ENCODE measurements around the gene LIN52. TPM values are rescaled to one million over a fixed set of nuclear protein-coding genes. Genes with fewer than 3 reads are reported as not detected.

The LIN52 gene
- total RNA-seq: 10 to 100 TPM; 16.1 to 20.8 TPM
- 10 to 100 TPM; 19.1 to 20.2 TPM for polyA plus RNA-seq (ENCODE audit: insufficient read length in 2 of 2)
- long read RNA-seq, donor 1, transcript LIN52-205 (6 exons, 2,776 nt): major isoform, 5 of 27 reads
- long read RNA-seq, donor 1, partial matches to known transcripts: 9 of 27 reads
- long read RNA-seq, donor 1, other reads (novel, unspliced or antisense): 13 of 27 reads
- long read RNA-seq, donor 2, partial matches to known transcripts: 0 of 3 reads
- long read RNA-seq, donor 2, other reads (novel, unspliced or antisense): 0 of 3 reads
- long read RNA-seq, donor 3, partial matches to known transcripts: 0 of 2 reads
- long read RNA-seq, donor 3, other reads (novel, unspliced or antisense): 0 of 2 reads
- long read RNA-seq, donor 4, partial matches to known transcripts: 0 of 3 reads
- long read RNA-seq, donor 4, other reads (novel, unspliced or antisense): 0 of 3 reads

DNA sequence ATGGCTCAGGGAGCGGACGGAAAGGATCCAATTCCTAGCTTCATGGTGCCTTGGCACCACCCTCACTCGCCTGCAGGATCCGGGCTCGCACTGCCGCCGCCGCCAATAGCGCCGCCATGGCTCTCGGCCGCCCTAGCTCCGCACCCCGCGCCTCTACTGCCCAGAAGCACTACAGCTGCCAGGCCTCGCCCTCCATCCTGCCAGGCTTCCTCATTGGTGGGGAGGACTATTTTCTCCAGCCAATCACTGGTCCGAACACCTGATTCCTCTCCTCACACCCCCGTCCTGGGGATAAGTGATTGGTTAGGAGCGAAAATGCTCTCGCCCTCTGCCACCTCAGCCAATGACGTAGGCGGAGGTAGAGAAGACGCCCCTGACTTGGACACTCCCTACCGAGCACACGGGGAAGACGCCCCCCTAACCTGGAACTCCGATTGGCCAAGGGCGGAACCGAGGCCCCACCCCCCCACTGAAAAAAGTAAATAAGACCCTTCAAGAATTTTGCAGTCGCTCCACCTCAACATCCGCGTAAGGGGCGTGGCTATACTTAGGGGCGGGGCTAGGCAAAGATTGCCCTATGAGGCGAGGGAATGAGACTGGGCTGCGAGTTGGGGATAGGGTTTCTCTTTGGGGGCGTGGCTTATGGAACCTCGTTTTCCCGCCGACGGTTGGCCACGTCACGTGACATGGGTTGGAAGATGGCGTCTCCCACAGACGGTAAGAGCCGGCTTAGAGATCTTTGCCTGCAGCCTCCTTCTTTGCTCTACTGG lies at the start of gene LIN52, which contains the start of gene ALDH6A1:
Gene LIN52, plus strand, starts transcription at position 680 of the 770 bp plus-strand sequence. Its CDS starts 19 bp downstream, at position 699.
Gene ALDH6A1, minus strand, starts transcription at position 177 of the 770 bp plus-strand sequence. Its CDS starts 59 bp downstream, at position 118.
- peak within 1 kb of the TSS; percentile 94 for H3K27ac ChIP-seq (ENCODE audit: low read depth, low read length)
- peaks cover 12% of the 10 kb centered on the region for H3K4me1 ChIP-seq (ENCODE audit: control insufficient read depth, insufficient read depth, low read length)
- no peaks in the 10 kb centered on the region for H3K27me3 ChIP-seq (ENCODE audit: control insufficient read depth, insufficient read depth, low read length)
- WGBS (ENCODE audit: insufficient coverage): under 1% methylated on average over 36 of the region's 46 CpGs
- DNase-seq (ENCODE audit: low read depth in 4 of 6, low spot score in 6 of 6): peak; percentile 99 to 100 (median 100)
- no peaks in the 10 kb centered on the region for H3K9me3 ChIP-seq (ENCODE audit: control insufficient read depth, insufficient read depth, low read length)
- no peaks in the 10 kb centered on the region for H3K36me3 ChIP-seq (ENCODE audit: control insufficient read depth, insufficient read depth, low read length)
- H3K4me3 ChIP-seq (ENCODE audit: low read depth, low read length): peak within 1 kb of the TSS; percentile 98

DNA sequence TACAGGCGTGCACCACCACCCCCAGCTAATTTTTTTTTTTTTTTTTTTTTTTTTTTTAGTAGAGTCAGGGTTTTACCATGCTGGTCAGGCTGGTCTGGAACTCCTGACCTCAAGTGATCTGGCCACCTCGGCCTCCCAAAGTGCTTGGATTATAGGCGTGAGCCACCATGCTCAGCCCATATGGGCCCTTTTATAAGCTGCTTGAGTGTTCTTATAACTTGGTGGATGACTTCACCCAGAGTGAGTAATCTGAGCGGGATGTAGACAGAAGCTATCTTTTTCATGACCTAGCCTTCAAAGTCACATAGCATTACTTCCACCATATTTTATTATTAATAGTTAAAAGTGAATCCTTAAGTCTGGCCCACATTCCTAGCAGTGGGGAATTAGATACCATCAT lies 49.2 kb upstream of the LIN52 start:
- no peak for DNase-seq (ENCODE audit: low read depth in 4 of 6, low spot score in 6 of 6)
- no peak overlapping the region for H3K4me3 ChIP-seq (ENCODE audit: low read depth, low read length)
- 80% methylated on average over 1 of the region's 4 CpGs for WGBS (ENCODE audit: insufficient coverage)
- H3K27me3 ChIP-seq (ENCODE audit: control insufficient read depth, insufficient read depth, low read length): no peaks in the 10 kb centered on the region
- no peaks in the 10 kb centered on the region for H3K4me1 ChIP-seq (ENCODE audit: control insufficient read depth, insufficient read depth, low read length)
- no peaks in the 10 kb centered on the region for H3K9me3 ChIP-seq (ENCODE audit: control insufficient read depth, insufficient read depth, low read length)
- H3K36me3 ChIP-seq (ENCODE audit: control insufficient read depth, insufficient read depth, low read length): peaks cover 6% of the 10 kb centered on the region
- no peak overlapping the region for H3K27ac ChIP-seq (ENCODE audit: low read depth, low read length)

DNA sequence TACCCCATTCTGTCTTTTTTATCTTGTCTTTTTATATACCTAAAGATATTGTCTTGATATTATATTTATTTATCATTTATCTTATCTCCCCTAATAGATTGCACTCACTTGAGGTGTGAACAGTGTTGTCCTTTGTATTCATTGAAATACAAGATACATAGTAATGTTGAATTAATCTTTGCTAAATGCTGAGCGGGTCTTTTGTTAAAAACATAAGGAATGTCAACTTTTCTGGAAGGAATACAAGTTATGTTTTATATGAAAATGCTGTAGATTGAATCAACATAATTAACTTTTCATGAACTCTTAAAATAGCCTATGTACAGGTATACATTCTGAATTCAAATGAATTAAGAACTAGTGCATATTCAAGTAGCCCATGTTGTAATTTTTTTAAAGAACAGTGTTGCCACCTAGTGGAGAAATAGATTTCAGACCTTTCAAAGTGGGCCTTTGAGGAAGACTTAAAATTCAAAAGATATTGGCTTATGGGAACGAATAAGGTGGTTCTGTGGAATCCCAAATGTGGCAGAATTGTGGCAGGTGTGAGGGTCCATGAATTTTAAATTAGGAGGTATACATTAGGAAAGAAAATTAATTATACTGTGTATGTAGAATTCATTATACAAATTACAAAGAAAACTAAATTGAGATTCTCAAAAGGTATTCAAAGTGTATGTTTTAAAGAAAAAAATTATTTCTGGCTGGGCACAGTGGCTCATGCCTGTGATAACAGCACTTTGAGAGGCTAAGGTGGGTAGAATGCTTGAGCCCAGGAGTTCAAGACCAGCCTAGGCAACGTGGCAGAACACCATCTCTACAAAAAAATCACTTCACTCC lies 46.5 kb upstream of the LIN52 start:
- no CpG with 5 or more reads among the region's 3 CpGs for WGBS (ENCODE audit: insufficient coverage)
- peaks cover 25% of the 10 kb centered on the region for H3K36me3 ChIP-seq (ENCODE audit: control insufficient read depth, insufficient read depth, low read length)
- peak; percentile 10 to 89 (median 30) for DNase-seq (ENCODE audit: low read depth in 4 of 6, low spot score in 6 of 6)
- no peaks in the 10 kb centered on the region for H3K9me3 ChIP-seq (ENCODE audit: control insufficient read depth, insufficient read depth, low read length)
- no peak overlapping the region for H3K4me3 ChIP-seq (ENCODE audit: low read depth, low read length)
- no peaks in the 10 kb centered on the region for H3K4me1 ChIP-seq (ENCODE audit: control insufficient read depth, insufficient read depth, low read length)
- no peak overlapping the region for H3K27ac ChIP-seq (ENCODE audit: low read depth, low read length)
- H3K27me3 ChIP-seq (ENCODE audit: control insufficient read depth, insufficient read depth, low read length): no peaks in the 10 kb centered on the region

DNA sequence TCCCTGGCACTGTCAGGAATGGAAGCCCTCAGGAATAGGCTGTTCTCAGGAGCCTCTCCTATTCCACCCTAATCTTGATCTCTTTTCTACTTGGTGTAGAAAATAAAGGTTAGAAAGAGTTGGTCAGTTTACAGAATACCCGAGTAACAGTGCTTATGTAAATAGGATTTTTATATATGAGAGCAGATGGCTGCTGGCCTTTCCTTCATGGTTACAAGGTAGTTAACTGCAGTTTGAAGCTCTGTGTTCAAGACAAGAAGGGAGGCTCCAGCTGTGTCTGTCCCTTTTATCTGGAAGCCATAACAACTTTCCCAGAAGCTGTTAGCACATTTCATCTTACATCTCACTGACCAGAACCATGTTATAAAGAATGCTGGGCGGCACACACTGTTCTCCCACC lies 42.5 kb upstream of the LIN52 start:
- H3K27me3 ChIP-seq (ENCODE audit: control insufficient read depth, insufficient read depth, low read length): no peaks in the 10 kb centered on the region
- H3K4me1 ChIP-seq (ENCODE audit: control insufficient read depth, insufficient read depth, low read length): no peaks in the 10 kb centered on the region
- no peak overlapping the region for H3K4me3 ChIP-seq (ENCODE audit: low read depth, low read length)
- no peak for DNase-seq (ENCODE audit: low read depth in 4 of 6, low spot score in 6 of 6)
- H3K27ac ChIP-seq (ENCODE audit: low read depth, low read length): no peak overlapping the region
- peaks cover 27% of the 10 kb centered on the region for H3K36me3 ChIP-seq (ENCODE audit: control insufficient read depth, insufficient read depth, low read length)
- H3K9me3 ChIP-seq (ENCODE audit: control insufficient read depth, insufficient read depth, low read length): no peaks in the 10 kb centered on the region
- 29% methylated on average over 2 of the region's 2 CpGs for WGBS (ENCODE audit: insufficient coverage)

DNA sequence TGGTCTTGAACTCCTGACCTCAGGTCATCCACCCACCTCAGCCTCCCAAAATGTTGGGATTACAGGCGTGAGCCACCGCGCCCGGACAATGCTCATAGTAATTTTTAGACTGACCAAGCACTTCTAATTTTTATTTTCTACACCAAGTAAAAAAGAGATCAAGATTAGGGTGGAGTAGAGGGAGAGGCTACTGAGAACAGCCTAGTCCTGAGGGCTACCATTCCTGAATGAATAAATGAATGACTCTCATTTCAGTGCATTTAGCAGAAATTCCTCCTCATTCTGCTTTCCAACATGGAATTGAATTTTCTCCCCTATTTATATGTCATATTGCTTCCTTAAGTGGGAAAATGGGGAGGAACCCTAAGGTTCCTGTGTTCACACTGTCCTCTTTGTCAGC lies 39.2 kb upstream of the LIN52 start:
- WGBS (ENCODE audit: insufficient coverage): 100% methylated on average over 1 of the region's 4 CpGs

GRCh38 chr14:74048281-74048680 lies 36.5 kb upstream of the LIN52 start:
- Histone ChIP-seq H3K36me3 (ENCODE audit: control insufficient read depth, insufficient read depth, low read length) (peaks cover 13% of the 10 kb centered on the region), H3K27me3 (ENCODE audit: control insufficient read depth, insufficient read depth, low read length) (no peaks in the 10 kb centered on the region), H3K27ac (ENCODE audit: low read depth, low read length) (no peak overlapping the region), H3K4me1 (ENCODE audit: control insufficient read depth, insufficient read depth, low read length) (no peaks in the 10 kb centered on the region), H3K4me3 (ENCODE audit: low read depth, low read length) (no peak overlapping the region), H3K9me3 (ENCODE audit: control insufficient read depth, insufficient read depth, low read length) (no peaks in the 10 kb centered on the region)
- WGBS (ENCODE audit: insufficient coverage): 83% methylated on average over 1 of the region's 3 CpGs
- no peak for DNase-seq (ENCODE audit: low read depth in 4 of 6, low spot score in 6 of 6)

More for the DNA sequence above, 39.2 kb upstream of the LIN52 start:
- H3K9me3 ChIP-seq (ENCODE audit: control insufficient read depth, insufficient read depth, low read length): no peaks in the 10 kb centered on the region
- no peaks in the 10 kb centered on the region for H3K4me1 ChIP-seq (ENCODE audit: control insufficient read depth, insufficient read depth, low read length)
- DNase-seq (ENCODE audit: low read depth in 4 of 6, low spot score in 6 of 6): no peak
- H3K27me3 ChIP-seq (ENCODE audit: control insufficient read depth, insufficient read depth, low read length): no peaks in the 10 kb centered on the region
- H3K36me3 ChIP-seq (ENCODE audit: control insufficient read depth, insufficient read depth, low read length): peaks cover 32% of the 10 kb centered on the region
- no peak overlapping the region for H3K27ac ChIP-seq (ENCODE audit: low read depth, low read length)
- no peak overlapping the region for H3K4me3 ChIP-seq (ENCODE audit: low read depth, low read length)

DNA sequence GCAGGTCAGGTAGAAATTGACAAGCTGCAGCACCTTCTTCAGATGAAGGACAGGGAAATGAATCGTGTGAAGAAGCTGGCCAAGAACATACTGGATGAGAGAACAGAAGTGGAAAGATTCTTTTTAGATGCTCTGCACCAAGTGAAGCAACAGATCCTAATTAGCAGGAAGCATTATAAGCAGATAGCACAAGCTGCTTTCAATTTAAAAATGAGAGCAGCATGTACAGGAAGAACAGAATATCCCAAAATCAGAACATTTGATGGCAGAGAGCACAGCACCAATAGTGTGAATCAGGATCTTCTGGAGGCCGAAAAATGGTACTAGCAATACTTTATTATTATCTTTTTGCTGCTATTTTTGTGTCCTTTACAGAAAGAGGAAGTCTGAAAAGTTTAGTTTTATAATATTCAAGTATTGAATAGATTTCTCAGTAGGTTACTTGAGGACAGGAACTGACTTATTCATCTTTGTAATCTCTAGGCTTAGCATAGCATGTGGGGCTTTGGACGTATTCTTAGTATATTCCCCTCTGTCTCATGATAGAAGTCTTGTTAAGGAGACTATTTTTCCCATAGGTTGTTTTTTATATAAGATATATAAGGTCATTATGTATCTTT lies 34.8 kb upstream of the LIN52 start:
- Histone ChIP-seq H3K36me3 (ENCODE audit: control insufficient read depth, insufficient read depth, low read length) (peaks cover 10% of the 10 kb centered on the region), H3K27ac (ENCODE audit: low read depth, low read length) (no peak overlapping the region), H3K4me1 (ENCODE audit: control insufficient read depth, insufficient read depth, low read length) (no peaks in the 10 kb centered on the region), H3K4me3 (ENCODE audit: low read depth, low read length) (no peak overlapping the region), H3K9me3 (ENCODE audit: control insufficient read depth, insufficient read depth, low read length) (no peaks in the 10 kb centered on the region), H3K27me3 (ENCODE audit: control insufficient read depth, insufficient read depth, low read length) (no peaks in the 10 kb centered on the region)
- no CpG with 5 or more reads among the region's 3 CpGs for WGBS (ENCODE audit: insufficient coverage)
- DNase-seq (ENCODE audit: low read depth in 4 of 6, low spot score in 6 of 6): no peak

DNA sequence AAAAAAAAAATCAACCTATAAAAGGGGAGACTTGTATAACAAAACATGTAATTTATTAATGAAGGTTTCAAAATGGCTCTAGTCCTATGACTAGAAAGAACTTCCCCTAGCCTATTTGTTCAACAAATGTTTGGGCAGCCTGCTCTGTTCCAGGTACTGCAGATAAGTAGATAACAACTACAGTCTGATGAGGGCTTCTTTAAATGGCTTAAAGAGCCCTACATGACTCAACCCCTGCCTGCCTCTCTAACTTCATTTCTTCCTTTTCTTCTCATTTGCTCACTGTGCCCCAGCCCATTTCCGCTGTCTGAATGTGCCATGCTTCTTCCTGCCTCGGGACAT lies 22.0 kb upstream of the LIN52 start:
- no peak for DNase-seq (ENCODE audit: low read depth in 4 of 6, low spot score in 6 of 6)
- no peaks in the 10 kb centered on the region for H3K9me3 ChIP-seq (ENCODE audit: control insufficient read depth, insufficient read depth, low read length)
- H3K27me3 ChIP-seq (ENCODE audit: control insufficient read depth, insufficient read depth, low read length): no peaks in the 10 kb centered on the region
- H3K4me3 ChIP-seq (ENCODE audit: low read depth, low read length): no peak overlapping the region
- no peaks in the 10 kb centered on the region for H3K4me1 ChIP-seq (ENCODE audit: control insufficient read depth, insufficient read depth, low read length)
- H3K27ac ChIP-seq (ENCODE audit: low read depth, low read length): no peak overlapping the region
- WGBS (ENCODE audit: insufficient coverage): no CpG with 5 or more reads among the region's 2 CpGs
- peaks cover 45% of the 10 kb centered on the region for H3K36me3 ChIP-seq (ENCODE audit: control insufficient read depth, insufficient read depth, low read length)

GRCh38 chr14:74064426-74064825 lies 20.3 kb upstream of the LIN52 start:
- Histone ChIP-seq H3K36me3 (ENCODE audit: control insufficient read depth, insufficient read depth, low read length) (peaks cover 45% of the 10 kb centered on the region), H3K27me3 (ENCODE audit: control insufficient read depth, insufficient read depth, low read length) (no peaks in the 10 kb centered on the region)
- DNase-seq (ENCODE audit: low read depth in 4 of 6, low spot score in 6 of 6): no peak

More at GRCh38 chr14:74064426-74064825, 20.3 kb upstream of the LIN52 start:
- Histone ChIP-seq H3K27ac (ENCODE audit: low read depth, low read length) (no peak overlapping the region), H3K4me3 (ENCODE audit: low read depth, low read length) (no peak overlapping the region), H3K4me1 (ENCODE audit: control insufficient read depth, insufficient read depth, low read length) (no peaks in the 10 kb centered on the region), H3K9me3 (ENCODE audit: control insufficient read depth, insufficient read depth, low read length) (no peaks in the 10 kb centered on the region)

Data from spinal cord (tissue), 10 donors.